GM10266 (cell line): ENCODE measurements around the gene SYCP1.

Source experiments
- DNase-seq: peaks from one replicate; pipeline ENCODE4 v3.0.0; 2012; ENCODE audit errors: extremely low spot score
- TF ChIP-seq, protein P1 (sequence below): IDR thresholded peaks from 2 replicates; pipeline ENCODE4 v1.5.1; 2012; ENCODE audit warnings: mild to moderate bottlenecking, low read depth; ENCODE audit not compliant: control insufficient read depth, insufficient read depth; ENCODE audit errors: missing control alignments

SYCP1 gene

DNA sequence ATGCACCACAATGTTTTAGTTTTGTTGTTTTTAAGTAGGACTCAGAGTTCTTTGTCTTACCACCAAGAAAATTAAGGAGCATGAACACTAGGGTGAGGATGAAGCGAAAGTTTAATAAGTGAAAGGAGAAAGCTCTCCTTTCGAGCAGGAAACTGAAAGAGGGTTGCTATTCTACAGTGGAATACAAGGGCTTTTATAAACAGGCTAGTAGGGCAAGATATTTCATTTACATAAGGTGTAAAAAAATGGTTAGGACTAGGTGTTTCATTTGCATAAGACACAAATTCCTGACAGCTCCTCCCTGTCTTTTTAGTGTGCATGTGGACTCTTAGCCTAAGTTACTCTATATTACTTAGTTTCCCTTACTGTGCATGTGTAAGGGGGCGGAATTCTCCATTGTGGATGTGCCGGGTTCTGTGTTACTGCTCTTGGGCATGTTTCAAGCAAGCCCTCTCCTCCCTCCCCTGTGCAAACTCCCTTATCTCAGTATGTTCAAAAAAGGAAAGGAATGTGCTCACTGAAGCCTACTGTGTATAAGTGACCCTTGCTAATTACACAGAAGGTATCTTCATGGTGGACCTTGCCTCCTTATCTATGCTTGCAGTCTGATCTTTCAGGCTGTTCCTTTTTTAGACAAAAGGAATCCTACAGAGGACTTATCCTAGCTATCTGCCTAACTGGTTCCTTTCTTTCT, 182.3 kb downstream of the SYCP1 start:
- no peak for DNase-seq
- TF ChIP-seq, protein P1, sequence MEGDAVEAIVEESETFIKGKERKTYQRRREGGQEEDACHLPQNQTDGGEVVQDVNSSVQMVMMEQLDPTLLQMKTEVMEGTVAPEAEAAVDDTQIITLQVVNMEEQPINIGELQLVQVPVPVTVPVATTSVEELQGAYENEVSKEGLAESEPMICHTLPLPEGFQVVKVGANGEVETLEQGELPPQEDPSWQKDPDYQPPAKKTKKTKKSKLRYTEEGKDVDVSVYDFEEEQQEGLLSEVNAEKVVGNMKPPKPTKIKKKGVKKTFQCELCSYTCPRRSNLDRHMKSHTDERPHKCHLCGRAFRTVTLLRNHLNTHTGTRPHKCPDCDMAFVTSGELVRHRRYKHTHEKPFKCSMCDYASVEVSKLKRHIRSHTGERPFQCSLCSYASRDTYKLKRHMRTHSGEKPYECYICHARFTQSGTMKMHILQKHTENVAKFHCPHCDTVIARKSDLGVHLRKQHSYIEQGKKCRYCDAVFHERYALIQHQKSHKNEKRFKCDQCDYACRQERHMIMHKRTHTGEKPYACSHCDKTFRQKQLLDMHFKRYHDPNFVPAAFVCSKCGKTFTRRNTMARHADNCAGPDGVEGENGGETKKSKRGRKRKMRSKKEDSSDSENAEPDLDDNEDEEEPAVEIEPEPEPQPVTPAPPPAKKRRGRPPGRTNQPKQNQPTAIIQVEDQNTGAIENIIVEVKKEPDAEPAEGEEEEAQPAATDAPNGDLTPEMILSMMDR = no peak

DNA sequence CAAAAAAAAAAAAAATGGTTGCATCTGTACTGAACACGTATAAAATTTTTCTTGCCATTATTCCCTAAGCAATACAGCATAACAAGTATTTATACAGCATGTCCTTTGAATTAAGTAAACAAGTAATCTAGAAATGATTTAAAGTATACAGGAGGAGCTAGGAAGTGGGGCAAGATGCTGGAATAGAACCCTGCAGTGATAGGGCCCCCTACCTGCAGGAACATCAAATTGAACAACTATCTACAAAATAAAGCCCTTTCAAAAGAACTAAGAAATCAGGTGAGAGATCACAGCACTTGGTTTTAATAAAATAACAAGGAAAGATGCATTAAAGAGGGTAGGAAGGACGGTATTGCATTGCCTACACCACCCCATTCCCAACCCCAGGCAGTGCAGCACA, 185.8 kb downstream of the SYCP1 start:
- TF ChIP-seq, protein P1 = no peak
- DNase-seq = no peak

DNA sequence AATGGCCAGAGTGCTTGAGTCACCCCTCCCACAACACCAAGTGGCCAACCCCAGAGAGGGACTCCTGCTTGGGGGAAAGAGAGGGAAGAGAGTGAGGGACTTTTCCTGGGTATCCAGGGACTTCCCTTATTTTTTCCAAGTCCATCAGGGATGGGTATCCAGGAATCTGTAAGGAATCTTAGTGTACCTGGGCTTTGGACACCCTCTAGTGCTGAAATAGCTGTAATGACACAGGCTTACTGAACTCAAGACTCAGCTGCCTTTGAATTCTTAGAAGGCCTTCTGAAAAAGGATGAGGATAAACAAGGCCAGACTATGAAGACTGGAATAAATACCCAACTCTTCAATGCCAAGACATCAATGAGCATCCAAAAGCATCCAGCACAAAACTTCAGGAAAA, 187.0 kb downstream of the SYCP1 start:
- TF ChIP-seq, protein P1 = no peak
- DNase-seq = no peak
